ENCODE measurements around the gene PREB.

PREB gene

GRCh38 chr2:27081984-27082772 is 52.3 kb downstream of the PREB start:
- H2AFZ ChIP-seq (ENCODE audit: low read depth, low read length, severe bottlenecking) = no peak overlapping the region
- H3K9me3 ChIP-seq (ENCODE audit: insufficient read depth, low read length) = no peaks in the 10 kb centered on the region
- no peaks in the 10 kb centered on the region for H3F3A ChIP-seq (ENCODE audit: insufficient read depth)
- H3K9ac ChIP-seq (ENCODE audit: low read length) = no peak overlapping the region
- TF ChIP-seq EZH2phosphoT487 (conservative IDR thresholded peaks at IDR 0.05; ENCODE audit: low read length) = no peak
- no peak for TF ChIP-seq CTCF (IDR thresholded peaks at IDR 0.05; ENCODE audit: insufficient read depth, low read length, poor library complexity, severe bottlenecking)
- H4K20me1 ChIP-seq (ENCODE audit: low read depth, low read length) = no peaks in the 10 kb centered on the region
- H3K27ac ChIP-seq (ENCODE audit: low read depth, low read length) = peak overlapping the region; percentile 41; the same call in 1 of the 2 replicates
- peak overlapping the region; percentile 52 for H3K4me2 ChIP-seq (ENCODE audit: low read depth, low read length, poor library complexity, severe bottlenecking)
- no peaks in the 10 kb centered on the region for H3K79me2 ChIP-seq (ENCODE audit: insufficient read depth, low read length)
- H3K4me3 ChIP-seq (ENCODE audit: insufficient read depth, low read length, poor library complexity, severe bottlenecking) = no peak overlapping the region
- H3K9me2 ChIP-seq (replicated peaks; ENCODE audit: insufficient read depth, low read length) = no peaks in the 10 kb centered on the region
- H3K36me3 ChIP-seq (ENCODE audit: low read length) = no peaks in the 10 kb centered on the region
- no peaks in the 10 kb centered on the region for H3K27me3 ChIP-seq (ENCODE audit: low read length)
